ENCODE results near the gene ABCG8.

Gene ABCG8

DNA sequence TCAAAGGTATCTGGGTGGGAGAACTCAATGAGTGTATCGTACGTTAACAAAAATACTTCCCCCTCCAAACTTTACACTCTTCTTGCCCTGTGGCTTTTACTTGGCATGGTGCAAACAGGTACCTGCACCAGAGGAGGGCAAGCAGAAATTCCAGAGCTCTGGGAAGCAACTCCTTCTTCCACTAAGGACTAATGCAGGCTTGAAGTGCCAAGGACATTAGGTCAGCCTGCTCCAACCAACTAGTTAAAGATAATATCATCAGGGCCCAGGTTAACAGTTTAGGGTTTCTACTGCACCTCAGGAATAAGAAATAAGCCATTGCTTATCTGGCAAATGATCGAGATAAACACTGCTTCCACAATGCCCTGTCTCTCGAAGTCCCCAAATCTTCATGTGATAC lies 86.7 kb downstream of the ABCG8 start:
- no peak for DNase-seq (ENCODE audit: low read depth in 2 of 2)

DNA sequence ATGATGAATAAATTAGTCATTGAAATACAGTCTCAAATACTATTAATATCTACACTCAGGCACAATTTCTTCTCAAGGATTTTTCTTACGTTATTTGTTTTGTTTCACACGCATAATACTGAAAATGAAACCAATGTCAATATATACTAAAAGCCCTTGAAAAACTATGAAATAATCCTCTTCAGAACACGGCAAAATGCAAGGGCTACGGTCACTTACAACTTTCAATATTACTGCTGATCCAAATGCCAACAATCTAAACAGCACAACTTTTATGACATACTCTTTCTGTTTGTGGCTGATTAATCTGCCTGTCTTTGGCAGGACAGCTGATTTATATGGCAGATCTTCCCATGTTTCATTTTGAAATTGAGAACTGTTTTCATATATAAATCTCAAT lies 88.7 kb downstream of the ABCG8 start:
- no peak for DNase-seq (ENCODE audit: low read depth in 2 of 2)

DNA sequence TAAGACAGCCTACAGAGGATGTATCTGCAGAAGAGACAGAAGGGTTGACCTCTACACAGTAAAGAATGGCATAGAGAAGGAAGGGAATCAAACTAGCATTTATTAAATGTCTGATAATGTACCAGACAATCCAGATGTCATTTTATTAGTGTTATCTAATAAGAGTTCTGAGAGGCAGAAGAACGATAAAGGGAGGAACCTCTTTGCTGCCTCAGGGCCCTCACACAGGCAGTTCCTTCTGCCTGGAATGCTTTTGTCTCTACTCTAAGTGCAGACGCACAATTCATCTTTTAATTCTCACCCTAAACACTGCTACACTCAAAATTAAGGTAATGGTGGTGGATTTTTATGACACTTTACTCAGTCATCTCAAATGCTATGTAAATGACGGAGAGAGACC lies 92.5 kb downstream of the ABCG8 start:
- DNase-seq (ENCODE audit: low read depth in 2 of 2): no peak
